ENCODE measurements around the gene TAS2R5.

DNA sequence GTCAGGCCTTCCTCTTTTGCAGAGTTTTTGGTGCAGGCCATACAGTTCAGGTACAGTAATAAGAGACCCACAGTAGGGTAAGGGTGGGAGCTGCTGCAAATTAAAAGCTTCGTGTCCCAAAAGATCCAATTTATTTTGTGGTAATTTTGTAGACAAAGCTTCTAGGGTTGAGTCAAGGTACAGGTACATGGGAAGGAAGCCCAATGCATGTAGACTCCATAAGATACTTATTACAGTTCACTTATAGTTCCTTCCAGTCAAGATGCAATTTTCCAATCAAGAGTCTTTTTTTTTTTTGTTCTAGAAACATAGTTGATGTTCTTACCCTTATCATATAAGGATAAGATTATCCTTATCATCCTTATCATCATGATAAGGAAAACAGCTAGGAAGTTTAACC lies 13.6 kb upstream of the TAS2R5 start, which contains the start of gene TAS2R4:
- TF ChIP-seq POLR2AphosphoS5 (IDR thresholded peaks at IDR 0.05; ENCODE audit: low read depth, low read length): no peak
- TF ChIP-seq TAF1 (IDR thresholded peaks at IDR 0.05; ENCODE audit: low read depth, low read length): no peak
- no peak for TF ChIP-seq POLR2A (IDR thresholded peaks at IDR 0.05; ENCODE audit: low read depth, low read length)
- no peak for TF ChIP-seq SPI1 (IDR thresholded peaks at IDR 0.05; ENCODE audit: low read depth, low read length)
